ENCODE measurements around the gene ZNF740. TPM values are rescaled to one million over a fixed set of nuclear protein-coding genes. Genes with fewer than 3 reads are reported as not detected.

Gene ZNF740
- total and polyA plus RNA-seq, 2 of the 4 experiments (the other 2 are of a cell fraction) = 13.1 to 14.0 TPM

- no peak for ATAC-seq (ENCODE audit: low read depth)
- H3K14ac ChIP-seq (replicated peaks; ENCODE audit: low read depth, low read length) = no peak overlapping the region
Measured at GRCh38 chr12:53166837-53167236, 13.7 kb upstream of the ZNF740 start.

More at GRCh38 chr12:53166837-53167236, 13.7 kb upstream of the ZNF740 start:
- no peaks in the 10 kb centered on the region for H4K20me1 ChIP-seq (ENCODE audit: insufficient read depth, low read length)
- in situ Hi-C loops (cut with MboI; ENCODE audit: low sequenced_read_pairs) = no loop called here
- peaks cover 4% of the 10 kb centered on the region for H3K4me1 ChIP-seq (ENCODE audit: control insufficient read depth, insufficient read depth, low read length)
- dilution Hi-C loops (cut with HindIII; ENCODE audit: low sequenced_read_pairs, unreplicated experiment) = no loop called here
- no peaks in the 10 kb centered on the region for H3K27me3 ChIP-seq (ENCODE audit: control insufficient read depth, insufficient read depth, low read length)
- no peak overlapping the region for H3K18ac ChIP-seq (ENCODE audit: low read depth, low read length)
- H4K91ac ChIP-seq (ENCODE audit: insufficient read depth, low read depth, low read length) = no peak overlapping the region
- no peak overlapping the region for H2BK5ac ChIP-seq (ENCODE audit: low read depth, low read length, poor library complexity, severe bottlenecking)
- H3K9ac ChIP-seq (ENCODE audit: low read depth, low read length) = no peak overlapping the region
- H3K23ac ChIP-seq (ENCODE audit: low read depth, low read length) = no peak overlapping the region
- H2AK5ac ChIP-seq (ENCODE audit: low read depth, low read length) = no peak overlapping the region
- intact Hi-C loops (cut with micrococcal nuclease) = no loop called here
- TF ChIP-seq MAZ (IDR thresholded peaks at IDR 0.05; ENCODE audit: borderline replicate concordance, low read depth, low read length) = no peak
- no peak for TF ChIP-seq RFX5 (IDR thresholded peaks at IDR 0.05; ENCODE audit: low read depth, low read length)
- TF ChIP-seq RAD21 (IDR thresholded peaks at IDR 0.05; ENCODE audit: low read length) = no peak
- TF ChIP-seq NFE2L2 (IDR thresholded peaks at IDR 0.05; ENCODE audit: low read depth, low read length) = no peak
- no peak for TF ChIP-seq FOS (IDR thresholded peaks at IDR 0.05; ENCODE audit: low read depth, low read length)
- TF ChIP-seq USF2 (IDR thresholded peaks at IDR 0.05; ENCODE audit: low read depth, low read length) = no peak
- no peak for TF ChIP-seq SMC3 (IDR thresholded peaks at IDR 0.05; ENCODE audit: low read depth, low read length)
- no peak for TF ChIP-seq CHD1 (IDR thresholded peaks at IDR 0.05; ENCODE audit: low read depth, low read length)
- no peak for TF ChIP-seq RCOR1 (IDR thresholded peaks at IDR 0.05; ENCODE audit: insufficient replicate concordance, low read length)
- TF ChIP-seq BHLHE40 (IDR thresholded peaks at IDR 0.05; ENCODE audit: low read depth, low read length) = no peak
- TF ChIP-seq ELK1 (IDR thresholded peaks at IDR 0.05; ENCODE audit: borderline replicate concordance, low read depth, low read length) = no peak
- no peak for DNase-seq
- H2BK20ac ChIP-seq (ENCODE audit: low read depth, low read length) = no peak overlapping the region
- H2BK15ac ChIP-seq (ENCODE audit: low read depth, low read length) = no peak overlapping the region
- H3K4me3 ChIP-seq (ENCODE audit: insufficient read depth, low read depth, low read length) = no peak overlapping the region
- no peak overlapping the region for H2AK9ac ChIP-seq (replicated peaks; ENCODE audit: low read depth, low read length, poor library complexity)
- BruUV-seq (replicated peaks) = no TSS peak
- H3K4me2 ChIP-seq (ENCODE audit: low read depth, low read length) = no peak overlapping the region
- H4K8ac ChIP-seq (ENCODE audit: low read depth in 2 of 2, low read length in 2 of 2) = no peak overlapping the region
- no peak overlapping the region for H2AFZ ChIP-seq (replicated peaks; ENCODE audit: low read length, poor library complexity)
- H2BK120ac ChIP-seq (ENCODE audit: low read depth, low read length) = no peak overlapping the region
- no peak overlapping the region for H3K4ac ChIP-seq (ENCODE audit: low read depth, low read length)
- H3K9me1 ChIP-seq (ENCODE audit: insufficient read depth, low read length) = peaks cover 10% of the 10 kb centered on the region
- no peak overlapping the region for H4K5ac ChIP-seq (ENCODE audit: low read depth, low read length)
- ChIA-PET CTCF (interaction anchor here (0.6 kb wide), 1 partner anchor 27 kb away, joined by 3 read pairs; no protein-coding TSS in a partner anchor), POLR2A (ENCODE audit: unreplicated experiment) (no interaction called here)
- H3K56ac ChIP-seq (ENCODE audit: extremely low read depth, insufficient read depth, low read length) = no peak overlapping the region
- H3K27ac ChIP-seq (ENCODE audit: insufficient read depth, low read length) = no peak overlapping the region
- no peaks in the 10 kb centered on the region for H3K9me3 ChIP-seq (ENCODE audit: control insufficient read depth, insufficient read depth, low read length)
- H3K79me1 ChIP-seq (ENCODE audit: low read depth in 1 of 2, low read length in 2 of 2) = peaks cover 0 to 3% of the 10 kb centered on the region in 2 experiments; a peak in 1 of 4 replicates
- H3K36me3 ChIP-seq (ENCODE audit: control insufficient read depth, insufficient read depth, low read length) = peaks cover 19% of the 10 kb centered on the region
